Measurements from ENCODE around the gene FOXP1.

FOXP1 gene

GRCh38 chr3:71050538-71051258, 532.8 kb downstream of the FOXP1 start:
- DNase-seq (ENCODE audit: low read depth in 1 of 2, low spot score in 1 of 2): no peak
- in situ Hi-C loops (cut with HindIII; ENCODE audit: low pct_unique_long_range_greater_than_20kb, low sequenced_read_pairs): no loop called here
- TF ChIP-seq JUND (IDR thresholded peaks at IDR 0.05; ENCODE audit: low read depth): no peak

GRCh38 chr3:71050166-71050537, 533.4 kb downstream of the FOXP1 start:
- DNase-seq (ENCODE audit: low read depth in 1 of 2, low spot score in 1 of 2): no peak
- no peak for TF ChIP-seq JUND (IDR thresholded peaks at IDR 0.05; ENCODE audit: low read depth)
- in situ Hi-C loops (cut with HindIII; ENCODE audit: low pct_unique_long_range_greater_than_20kb, low sequenced_read_pairs): no loop called here

GRCh38 chr3:71048948-71049347, 534.6 kb downstream of the FOXP1 start:
- TF ChIP-seq JUND (IDR thresholded peaks at IDR 0.05; ENCODE audit: low read depth): no peak
- in situ Hi-C loops (cut with HindIII; ENCODE audit: low pct_unique_long_range_greater_than_20kb, low sequenced_read_pairs): no loop called here
- DNase-seq (ENCODE audit: low read depth in 1 of 2, low spot score in 1 of 2): no peak

GRCh38 chr3:71047616-71048531, 535.7 kb downstream of the FOXP1 start:
- no peak for DNase-seq (ENCODE audit: low read depth in 1 of 2, low spot score in 1 of 2)
- in situ Hi-C loops (cut with HindIII; ENCODE audit: low pct_unique_long_range_greater_than_20kb, low sequenced_read_pairs): no loop called here
- no peak for TF ChIP-seq JUND (IDR thresholded peaks at IDR 0.05; ENCODE audit: low read depth)

GRCh38 chr3:71046791-71047190, 536.7 kb downstream of the FOXP1 start:
- in situ Hi-C loops (cut with HindIII; ENCODE audit: low pct_unique_long_range_greater_than_20kb, low sequenced_read_pairs): no loop called here
- no peak for TF ChIP-seq JUND (IDR thresholded peaks at IDR 0.05; ENCODE audit: low read depth)

GRCh38 chr3:71045917-71046282, 537.6 kb downstream of the FOXP1 start:
- DNase-seq (ENCODE audit: low read depth in 1 of 2, low spot score in 1 of 2): no peak
- TF ChIP-seq JUND (IDR thresholded peaks at IDR 0.05; ENCODE audit: low read depth): no peak
- in situ Hi-C loops (cut with HindIII; ENCODE audit: low pct_unique_long_range_greater_than_20kb, low sequenced_read_pairs): no loop called here

More at GRCh38 chr3:71046791-71047190, 536.7 kb downstream of the FOXP1 start:
- DNase-seq (ENCODE audit: low read depth in 1 of 2, low spot score in 1 of 2): no peak

GRCh38 chr3:71045212-71045916, 538.2 kb downstream of the FOXP1 start:
- in situ Hi-C loops (cut with HindIII; ENCODE audit: low pct_unique_long_range_greater_than_20kb, low sequenced_read_pairs): no loop called here
- DNase-seq (ENCODE audit: low read depth in 1 of 2, low spot score in 1 of 2): no peak
- TF ChIP-seq JUND (IDR thresholded peaks at IDR 0.05; ENCODE audit: low read depth): no peak

- in situ Hi-C loops (cut with HindIII; ENCODE audit: low pct_unique_long_range_greater_than_20kb, low sequenced_read_pairs): no loop called here
- no peak for TF ChIP-seq JUND (IDR thresholded peaks at IDR 0.05; ENCODE audit: low read depth)
- DNase-seq (ENCODE audit: low read depth in 1 of 2, low spot score in 1 of 2): no peak
These were observed 540.8 kb downstream of the FOXP1 start for GRCh38 chr3:71042759-71043158.

GRCh38 chr3:71041371-71041770, 542.2 kb downstream of the FOXP1 start:
- no peak for TF ChIP-seq JUND (IDR thresholded peaks at IDR 0.05; ENCODE audit: low read depth)
- in situ Hi-C loops (cut with HindIII; ENCODE audit: low pct_unique_long_range_greater_than_20kb, low sequenced_read_pairs): no loop called here

GRCh38 chr3:71039332-71039731, 544.2 kb downstream of the FOXP1 start:
- no peak for DNase-seq (ENCODE audit: low read depth in 1 of 2, low spot score in 1 of 2)
- in situ Hi-C loops (cut with HindIII; ENCODE audit: low pct_unique_long_range_greater_than_20kb, low sequenced_read_pairs): no loop called here

More at GRCh38 chr3:71041371-71041770, 542.2 kb downstream of the FOXP1 start:
- no peak for DNase-seq (ENCODE audit: low read depth in 1 of 2, low spot score in 1 of 2)

GRCh38 chr3:71037775-71038174, 545.8 kb downstream of the FOXP1 start:
- DNase-seq (ENCODE audit: low read depth in 1 of 2, low spot score in 1 of 2): no peak
- in situ Hi-C loops (cut with HindIII; ENCODE audit: low pct_unique_long_range_greater_than_20kb, low sequenced_read_pairs): no loop called here
- no peak for TF ChIP-seq JUND (IDR thresholded peaks at IDR 0.05; ENCODE audit: low read depth)

More at GRCh38 chr3:71039332-71039731, 544.2 kb downstream of the FOXP1 start:
- no peak for TF ChIP-seq JUND (IDR thresholded peaks at IDR 0.05; ENCODE audit: low read depth)

- in situ Hi-C loops (cut with HindIII; ENCODE audit: low pct_unique_long_range_greater_than_20kb, low sequenced_read_pairs): no loop called here
- no peak for DNase-seq (ENCODE audit: low read depth in 1 of 2, low spot score in 1 of 2)
- TF ChIP-seq JUND (IDR thresholded peaks at IDR 0.05; ENCODE audit: low read depth): no peak
These were observed 547.6 kb downstream of the FOXP1 start for GRCh38 chr3:71035886-71036285.
